Adrenal gland (tissue), 12 donors: ENCODE results near the gene FMNL3. TPM values are rescaled to one million over a fixed set of nuclear protein-coding genes. Genes with fewer than 3 reads are reported as not detected.
A peak's percentile ranks its signal among the peaks of the same experiment; 100 is the strongest.

ENCODE experiments used
- DNase-seq, 7 donors: peaks; one replicate each; pipeline ENCODE4 v3.0.0-alpha.2; 2019 to 2020
- H3K27ac ChIP-seq, 5 donors: fragments of 200-600 bp; sonication (generic) in 4 of 5; 1 replicate in 3 of 5; 2 replicates in 2 of 5; pipeline versions ENCODE4 v1.5.1 to v1.8.0; 2016 to 2020; ENCODE audit warnings: mild to moderate bottlenecking in 1 of 5
- H3K27me3 ChIP-seq: fragments of 200-600 bp; 2 replicates; pipeline ENCODE4 v1.8.0; 2021
- H3K36me3 ChIP-seq, 2 donors: fragments of 200-600 bp; replicated peaks in 1 of 2; 1 replicate in 1 of 2; 2 replicates in 1 of 2; pipeline versions ENCODE4 v1.5.1 to v1.8.0; 2018 to 2022
- H3K4me1 ChIP-seq, 2 donors: fragments of 200-600 bp; replicated peaks in 1 of 2; 1 replicate in 1 of 2; 2 replicates in 1 of 2; pipeline versions ENCODE4 v1.5.1 to v1.8.0; 2018 to 2021
- H3K4me3 ChIP-seq, 4 donors: fragments of 200-600 bp; sonication (generic) in 3 of 4; one replicate each; pipeline ENCODE4 v1.5.1; 2016 to 2018
- H3K9me3 ChIP-seq, 3 donors: fragments of 200-600 bp; sonication (generic) in 1 of 3; replicated peaks in 1 of 3; 1 replicate in 2 of 3; 2 replicates in 1 of 3; pipeline versions ENCODE4 v1.5.1 to v1.8.0; 2016 to 2021
- POLR2A ChIP-seq, 2 donors: fragments of 450-650 bp; IDR thresholded peaks; one replicate each; pipeline ENCODE4 v1.6.1; 2017; ENCODE audit warnings: antibody characterized with exemption in 2 of 2, mild to moderate bottlenecking in 2 of 2, moderate library complexity in 1 of 2
- WGBS, 4 donors: extraction: QIAGEN DNeasy Blood & Tissue Kit in 2 of 4; methylation state at CpG; one replicate each; pipeline versions ENCODE4 v1.1.5 to v1.1.7; 2013 to 2017; 5-methylcytosine and 5-hydroxymethylcytosine counted together
- intact Hi-C, 2 donors: fragments of 100-400 bp; cut with DNase I; formaldehyde crosslinking; loops; one replicate each; pipeline versions ENCODE4 v1.14.1 to v1.15.0; 2022 to 2023
- polyA plus RNA-seq, 3 donors: library from polyadenylated mRNA; stranded (reverse); fragments of 200-250 nt in 2 of 3; fragments of 350-450 nt in 1 of 3; fragmentation: Illumina TruSeq in 1 of 3; extraction: RNeasy Lipid Tissue Mini Kit (QIAGEN cat#74804) in 1 of 3; gene quantifications; one replicate each; pipeline ENCODE4 v1.2.3, GENCODE V29; 2013 to 2014
- total RNA-seq, 9 donors: library from RNA; depleted of rRNA in 4 of 9; stranded (reverse); fragments of >200 nt in 4 of 9; fragments of 120-200 nt in 1 of 9; fragmentation: NEBNext Ultra II Directional in 1 of 9; extraction: Animal tissue kit (Norgen Biotek cat#: 25700) in 1 of 9; gene quantifications; one replicate each; pipeline versions ENCODE4 v1.1.0 to v1.2.4, GENCODE V29; 2013 to 2023
- TF ChIP-seq, protein P1 (sequence below), 6 experiments: fragments of 450-650 bp in 4 of 6; fragments of 200-600 bp in 2 of 6; sonication (generic) in 1 of 6; IDR thresholded peaks; 1 replicate in 5 of 6; 2 replicates in 1 of 6; pipeline versions ENCODE4 v1.5.1 to v1.8.0; 2016 to 2021; ENCODE audit warnings: antibody characterized with exemption in 6 of 6, mild to moderate bottlenecking in 2 of 6, moderate library complexity in 1 of 6
- donor health status: healthy with polysubstance abuse.
- donor health status: Bipolar disorder and iron deficiency.
- donor health status: DM: yes; HTN: yes; CAD: no.
- donor health status: DM: no; HTN: no; CAD: no.
- donor health status: DM: no; HTN: no; CAD: no.
- donor health status: DM: yes; HTN: yes; CAD: no.

Gene FMNL3
- total and polyA plus RNA-seq, 12 donors = 4.7 to 24.1 (median 15.0) TPM

DNA sequence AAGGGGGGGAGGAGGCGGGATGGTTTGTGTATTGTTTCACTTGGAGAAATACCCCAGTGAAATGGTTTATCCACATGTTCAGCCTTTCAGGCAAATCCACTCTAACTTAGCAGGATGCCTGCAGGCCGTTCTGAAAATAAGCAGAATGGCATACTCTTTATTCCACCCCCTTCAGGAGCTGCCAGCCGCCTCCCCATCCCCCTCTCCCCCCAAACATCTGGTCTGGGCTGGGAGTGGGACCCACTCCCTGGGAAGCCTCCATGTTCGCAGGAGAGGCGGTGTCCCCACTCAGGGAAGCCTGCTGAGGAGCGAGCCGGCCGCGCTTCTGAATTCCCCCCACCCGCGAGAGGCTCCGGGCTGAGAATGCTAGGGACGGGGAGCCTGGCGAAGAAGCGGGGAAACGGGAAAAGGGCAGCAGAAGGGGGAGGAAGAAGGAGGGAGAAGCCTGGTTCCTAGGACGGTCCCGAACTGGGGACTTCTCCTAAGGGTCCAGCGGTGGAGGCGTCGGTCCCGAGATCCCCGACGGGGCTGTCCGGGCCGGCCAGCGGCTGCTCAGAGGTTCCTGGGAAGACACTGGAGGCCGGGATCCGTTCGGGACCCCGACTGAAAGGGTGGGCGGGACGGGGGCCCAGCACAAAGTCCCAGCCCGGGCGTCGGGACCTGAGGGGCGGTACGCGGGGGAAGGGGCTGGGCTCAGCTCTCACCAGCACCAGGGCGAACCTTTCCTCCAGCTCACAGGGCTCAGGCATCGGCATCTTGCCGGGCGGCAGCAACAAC, 666 bp downstream of the FMNL3 start:
- TF ChIP-seq, protein P1, sequence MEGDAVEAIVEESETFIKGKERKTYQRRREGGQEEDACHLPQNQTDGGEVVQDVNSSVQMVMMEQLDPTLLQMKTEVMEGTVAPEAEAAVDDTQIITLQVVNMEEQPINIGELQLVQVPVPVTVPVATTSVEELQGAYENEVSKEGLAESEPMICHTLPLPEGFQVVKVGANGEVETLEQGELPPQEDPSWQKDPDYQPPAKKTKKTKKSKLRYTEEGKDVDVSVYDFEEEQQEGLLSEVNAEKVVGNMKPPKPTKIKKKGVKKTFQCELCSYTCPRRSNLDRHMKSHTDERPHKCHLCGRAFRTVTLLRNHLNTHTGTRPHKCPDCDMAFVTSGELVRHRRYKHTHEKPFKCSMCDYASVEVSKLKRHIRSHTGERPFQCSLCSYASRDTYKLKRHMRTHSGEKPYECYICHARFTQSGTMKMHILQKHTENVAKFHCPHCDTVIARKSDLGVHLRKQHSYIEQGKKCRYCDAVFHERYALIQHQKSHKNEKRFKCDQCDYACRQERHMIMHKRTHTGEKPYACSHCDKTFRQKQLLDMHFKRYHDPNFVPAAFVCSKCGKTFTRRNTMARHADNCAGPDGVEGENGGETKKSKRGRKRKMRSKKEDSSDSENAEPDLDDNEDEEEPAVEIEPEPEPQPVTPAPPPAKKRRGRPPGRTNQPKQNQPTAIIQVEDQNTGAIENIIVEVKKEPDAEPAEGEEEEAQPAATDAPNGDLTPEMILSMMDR (IDR thresholded peaks at IDR 0.05) = no peak
- no peak for TF ChIP-seq POLR2A (IDR thresholded peaks at IDR 0.05)
- H3K27ac ChIP-seq = peak overlapping the region in 4 of 5 donors; percentile 79 to 88 (median 85)
- DNase-seq = peak in 6 of 7 donors; percentile 22 to 55 (median 32)
- no peaks in the 10 kb centered on the region for H3K9me3 ChIP-seq
- intact Hi-C loops = loop anchor here in 1 of 2 donors (2.0 kb wide), 1 partner anchor 62 kb away; no protein-coding TSS in a partner anchor
- no peaks in the 10 kb centered on the region for H3K27me3 ChIP-seq
- H3K4me3 ChIP-seq = peak overlapping the region; percentile 8 to 83 (median 56)
- H3K4me1 ChIP-seq = peaks cover 0 to 40% of the 10 kb centered on the region in 2 donors
- 8 to 11% (median 9%) methylated on average over 15 to 43 of the region's 43 CpGs for WGBS, 4 donors
- H3K36me3 ChIP-seq = no peaks in the 10 kb centered on the region

DNA sequence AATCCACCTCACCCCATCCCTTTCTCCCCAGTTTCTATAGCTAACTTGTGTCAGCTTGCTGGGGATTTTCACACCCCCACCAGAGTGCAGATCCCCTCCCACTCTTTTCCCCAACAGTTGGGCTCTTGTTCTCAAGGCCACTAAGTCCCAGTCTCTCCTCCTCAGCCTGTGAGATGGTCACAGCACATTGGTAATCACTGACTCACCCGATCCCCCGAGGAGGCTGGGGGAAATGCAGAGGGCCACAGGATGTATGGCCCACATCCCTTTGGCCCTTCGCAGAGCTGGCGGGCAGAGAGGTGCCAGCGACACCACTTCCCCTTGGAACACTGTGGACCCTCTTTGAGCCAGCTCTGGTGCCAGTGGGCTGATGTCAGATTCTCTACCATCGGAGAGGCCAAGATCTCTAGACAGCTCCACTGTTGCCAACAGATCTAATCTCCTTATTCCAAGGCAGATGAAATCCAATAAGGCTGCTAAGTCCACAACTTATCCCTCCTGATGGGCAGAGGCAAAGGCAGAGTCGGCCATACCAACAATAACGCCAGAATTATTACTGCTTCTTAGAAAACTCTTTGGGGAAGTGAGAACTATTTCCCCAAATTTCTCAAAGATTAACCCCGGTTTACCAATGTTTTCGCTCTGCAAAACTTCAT, 1.6 kb downstream of the FMNL3 start:
- Histone ChIP-seq H3K36me3 (no peaks in the 10 kb centered on the region), H3K27me3 (no peaks in the 10 kb centered on the region), H3K9me3 (no peaks in the 10 kb centered on the region), H3K4me1 (peaks cover 0 to 40% of the 10 kb centered on the region in 2 donors), H3K4me3 (peak overlapping the region in 1 of 4 donors; percentile 83), H3K27ac (peak overlapping the region in 3 of 5 donors; percentile 82 to 88 (median 88))
- WGBS, 4 donors = 39 to 55% (median 52%) methylated on average over 6 to 10 of the region's 10 CpGs
- peak in 1 of 2 donors; percentile 10 for TF ChIP-seq POLR2A (IDR thresholded peaks at IDR 0.05)
- TF ChIP-seq, protein P1 (IDR thresholded peaks at IDR 0.05) = no peak
- intact Hi-C loops = loop anchor here in 1 of 2 donors (2.0 kb wide), 1 partner anchor 61 kb away; no protein-coding TSS in a partner anchor
- peak; percentile 24 to 62 (median 39) for DNase-seq

DNA sequence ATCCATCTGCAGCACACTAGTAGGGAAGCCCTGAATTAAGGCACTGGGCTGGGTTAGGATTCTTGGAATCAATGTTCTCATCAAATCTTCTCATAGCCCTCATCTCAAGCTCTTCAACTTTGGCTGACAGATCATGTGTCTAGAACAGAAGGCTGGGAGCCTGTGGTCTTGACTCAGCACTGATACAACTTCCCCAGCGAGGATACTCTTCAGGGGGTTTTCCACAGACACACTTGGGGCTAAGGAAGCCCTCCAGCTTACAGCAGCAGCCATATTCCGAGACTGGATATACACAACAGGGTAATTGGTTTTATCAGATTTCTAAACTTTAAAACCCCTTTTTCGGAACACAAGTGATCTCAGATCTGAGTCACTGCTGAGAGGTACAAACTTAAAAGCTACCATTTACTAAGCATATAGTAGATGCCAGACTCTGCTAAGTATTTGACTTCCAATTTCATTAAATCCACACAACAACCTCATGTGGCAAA, 3.5 kb downstream of the FMNL3 start:
- peak in 1 of 7 donors; percentile 11 for DNase-seq
- Histone ChIP-seq H3K4me3 (no peak overlapping the region), H3K27ac (peak overlapping the region in 2 of 5 donors; percentile 8 to 43), H3K36me3 (no peaks in the 10 kb centered on the region), H3K9me3 (no peaks in the 10 kb centered on the region), H3K27me3 (no peaks in the 10 kb centered on the region), H3K4me1 (peaks cover 6 to 51% of the 10 kb centered on the region in 2 donors)
- 66 to 88% (median 75%) methylated on average over 3 of the region's 3 CpGs for WGBS, 4 donors
- intact Hi-C loops = no loop called here
- TF ChIP-seq, protein P1 (IDR thresholded peaks at IDR 0.05) = no peak
- no peak for TF ChIP-seq POLR2A (IDR thresholded peaks at IDR 0.05)

DNA sequence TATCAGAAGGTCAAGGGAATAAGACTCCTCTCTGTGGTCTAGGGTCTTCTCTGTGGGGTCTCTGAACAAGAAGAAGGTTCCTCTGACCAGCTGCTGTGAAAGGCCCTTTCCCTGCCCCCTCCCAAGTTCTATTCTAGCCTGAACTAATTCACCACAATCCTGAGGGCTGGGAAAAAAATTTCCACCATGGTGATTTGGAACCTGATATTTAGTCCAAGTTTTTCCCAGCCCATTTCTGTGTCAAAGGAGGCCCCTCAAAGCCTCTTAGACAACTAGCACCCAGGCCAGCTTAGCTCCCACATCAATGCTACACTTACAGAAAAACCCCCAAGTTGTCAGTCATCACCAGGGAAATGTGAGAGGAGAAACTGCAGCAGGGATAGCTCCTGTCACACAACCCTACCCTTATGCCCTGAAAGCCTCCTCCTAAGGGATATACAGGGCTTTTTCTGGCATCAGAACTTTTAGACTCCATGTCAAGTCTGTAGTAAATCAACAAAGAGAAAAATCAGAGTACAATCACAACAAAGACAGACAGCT, 4.5 kb downstream of the FMNL3 start:
- TF ChIP-seq POLR2A (IDR thresholded peaks at IDR 0.05) = no peak
- no peak for DNase-seq
- no peaks in the 10 kb centered on the region for H3K27me3 ChIP-seq
- H3K9me3 ChIP-seq = no peaks in the 10 kb centered on the region
- no peaks in the 10 kb centered on the region for H3K36me3 ChIP-seq
- H3K4me3 ChIP-seq = no peak overlapping the region
- H3K27ac ChIP-seq = peak overlapping the region in 2 of 5 donors; percentile 1 to 43
- intact Hi-C loops = no loop called here
- H3K4me1 ChIP-seq = peaks cover 6 to 59% of the 10 kb centered on the region in 2 donors
